BJ (cell line): ENCODE measurements around the gene KCNIP4. TPM values are rescaled to one million over a fixed set of nuclear protein-coding genes. Genes with fewer than 3 reads are reported as not detected.

Experiments used
- CTCF ChIA-PET: fragments of 350-600 bp; formaldehyde crosslinking; extraction: SDS; loops from one replicate; lab custom pipeline; 2021; ENCODE audit warnings: antibody characterized with exemption, inconsistent platforms; lab: Yijun Ruan, JAX
- POLR2A ChIA-PET: fragments of 300-600 bp; sonication (Branson Sonifier 250); formaldehyde crosslinking; extraction: SDS; loops from one replicate; lab custom pipeline; 2021; ENCODE audit warnings: antibody characterized with exemption; lab: Charles Lee
- DNase-seq: peaks from one replicate; pipeline ENCODE4 v3.0.0-alpha.2; 2011; ENCODE audit warnings: low read depth
- H3K27me3 ChIP-seq: 2 replicates; pipeline ENCODE4 v1.6.0; 2011; ENCODE audit warnings: low read length; ENCODE audit not compliant: control insufficient read depth, insufficient read depth
- H3K36me3 ChIP-seq: 2 replicates; pipeline ENCODE4 v1.5.1; 2011; ENCODE audit warnings: low read length; ENCODE audit not compliant: control insufficient read depth, insufficient read depth
- H3K4me3 ChIP-seq: 2 replicates; pipeline ENCODE4 v1.5.1; 2011; ENCODE audit warnings: low read depth, mild to moderate bottlenecking, control low read depth, low read length
- polyA plus RNA-seq: library from polyadenylated mRNA; depleted of rRNA; stranded (reverse); fragments of >200 nt; gene quantifications from 2 replicates; pipeline ENCODE4 v1.2.3, GENCODE V29; 2011
- TF ChIP-seq, protein P1 (sequence below): IDR thresholded peaks from 2 replicates; pipeline ENCODE4 v1.5.1; 2011; ENCODE audit warnings: low read depth, mild to moderate bottlenecking, control low read depth, inconsistent platforms, low read length, moderate library complexity; ENCODE audit not compliant: insufficient read depth

KCNIP4 gene
- polyA plus RNA-seq, 1 experiment = not detected

DNA sequence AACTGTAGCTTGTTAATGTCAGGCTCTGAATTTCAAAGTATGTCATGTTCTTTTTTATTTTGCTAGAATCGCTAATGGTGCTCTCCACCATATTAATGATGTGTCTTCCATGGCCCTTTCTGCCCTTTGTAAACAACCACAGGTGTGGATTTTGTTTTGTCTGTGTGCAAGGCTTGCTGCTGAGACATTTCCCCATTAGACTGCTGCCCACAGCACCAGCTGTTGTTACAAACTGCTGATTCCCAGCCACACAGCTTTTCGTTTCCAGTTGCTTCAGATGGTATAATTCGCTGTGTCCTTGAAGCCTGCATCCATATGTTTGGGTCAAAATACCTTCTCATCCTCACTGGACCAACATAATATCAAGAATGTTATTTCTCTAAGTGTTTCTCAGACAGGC is 32.8 kb downstream of the KCNIP4 start:
- POLR2A ChIA-PET = no interaction called here
- CTCF ChIA-PET = no interaction called here
- TF ChIP-seq, protein P1, sequence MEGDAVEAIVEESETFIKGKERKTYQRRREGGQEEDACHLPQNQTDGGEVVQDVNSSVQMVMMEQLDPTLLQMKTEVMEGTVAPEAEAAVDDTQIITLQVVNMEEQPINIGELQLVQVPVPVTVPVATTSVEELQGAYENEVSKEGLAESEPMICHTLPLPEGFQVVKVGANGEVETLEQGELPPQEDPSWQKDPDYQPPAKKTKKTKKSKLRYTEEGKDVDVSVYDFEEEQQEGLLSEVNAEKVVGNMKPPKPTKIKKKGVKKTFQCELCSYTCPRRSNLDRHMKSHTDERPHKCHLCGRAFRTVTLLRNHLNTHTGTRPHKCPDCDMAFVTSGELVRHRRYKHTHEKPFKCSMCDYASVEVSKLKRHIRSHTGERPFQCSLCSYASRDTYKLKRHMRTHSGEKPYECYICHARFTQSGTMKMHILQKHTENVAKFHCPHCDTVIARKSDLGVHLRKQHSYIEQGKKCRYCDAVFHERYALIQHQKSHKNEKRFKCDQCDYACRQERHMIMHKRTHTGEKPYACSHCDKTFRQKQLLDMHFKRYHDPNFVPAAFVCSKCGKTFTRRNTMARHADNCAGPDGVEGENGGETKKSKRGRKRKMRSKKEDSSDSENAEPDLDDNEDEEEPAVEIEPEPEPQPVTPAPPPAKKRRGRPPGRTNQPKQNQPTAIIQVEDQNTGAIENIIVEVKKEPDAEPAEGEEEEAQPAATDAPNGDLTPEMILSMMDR = no peak
- Histone ChIP-seq H3K36me3 (no peaks in the 10 kb centered on the region), H3K27me3 (peaks cover 4% of the 10 kb centered on the region; the same call in 1 of the 2 replicates), H3K4me3 (no peak overlapping the region)
- DNase-seq = no peak

DNA sequence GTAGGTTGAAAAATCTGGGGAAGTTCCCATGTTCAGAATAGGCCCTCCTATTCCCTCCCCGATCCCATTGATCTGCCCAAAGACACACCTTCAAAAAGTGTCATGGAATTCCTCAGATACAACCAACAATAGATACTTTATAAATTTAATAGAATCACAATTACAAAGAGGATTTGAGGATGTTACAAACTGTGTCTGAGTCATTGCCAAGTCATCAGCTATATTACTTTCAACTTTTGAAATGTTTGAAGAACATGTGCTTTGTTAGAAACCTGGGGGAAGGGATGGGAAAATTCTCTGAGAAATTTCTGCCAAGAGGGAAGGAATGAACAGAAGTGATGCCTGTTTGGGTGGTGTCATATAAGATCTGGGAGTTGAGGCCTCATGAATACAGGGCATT is 46.7 kb downstream of the KCNIP4 start:
- ChIA-PET CTCF (no interaction called here), POLR2A (no interaction called here)
- TF ChIP-seq, protein P1 = no peak
- H3K4me3 ChIP-seq = no peak overlapping the region
- H3K27me3 ChIP-seq = no peaks in the 10 kb centered on the region
- DNase-seq = no peak
- H3K36me3 ChIP-seq = no peaks in the 10 kb centered on the region

DNA sequence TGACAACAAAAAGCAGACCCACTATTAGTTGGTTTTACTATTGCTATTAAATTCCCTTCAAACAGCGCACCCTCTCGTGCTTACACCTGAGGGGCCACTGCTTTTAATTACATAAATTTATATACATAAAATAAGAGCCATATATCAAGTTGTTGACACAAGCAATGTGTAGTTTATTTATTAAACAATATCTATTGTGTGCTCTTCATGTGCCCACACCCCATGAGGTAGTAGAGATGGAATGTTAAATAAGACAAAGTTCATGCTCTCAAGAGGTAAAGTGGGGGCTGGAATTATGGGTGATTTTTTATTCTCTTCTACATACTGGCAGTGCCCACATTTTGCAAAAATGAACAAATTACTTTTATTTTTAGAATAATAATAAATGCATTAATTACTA is 47.3 kb downstream of the KCNIP4 start:
- CTCF ChIA-PET = no interaction called here

GRCh38 chr4:21900211-21900610 is 48.4 kb downstream of the KCNIP4 start:
- TF ChIP-seq, protein P1 = no peak
- POLR2A ChIA-PET = no interaction called here

More for the DNA sequence above, 47.3 kb downstream of the KCNIP4 start:
- Histone ChIP-seq H3K27me3 (no peaks in the 10 kb centered on the region), H3K4me3 (no peak overlapping the region), H3K36me3 (no peaks in the 10 kb centered on the region)
- no peak for DNase-seq
- POLR2A ChIA-PET = no interaction called here
- TF ChIP-seq, protein P1 = no peak

GRCh38 chr4:21898101-21898500 is 50.5 kb downstream of the KCNIP4 start:
- no peaks in the 10 kb centered on the region for H3K36me3 ChIP-seq
- POLR2A ChIA-PET = no interaction called here
- DNase-seq = no peak
- no peak overlapping the region for H3K4me3 ChIP-seq
- TF ChIP-seq, protein P1 = no peak
- CTCF ChIA-PET = no interaction called here
- no peaks in the 10 kb centered on the region for H3K27me3 ChIP-seq

More at GRCh38 chr4:21900211-21900610, 48.4 kb downstream of the KCNIP4 start:
- no peak for DNase-seq
- no peaks in the 10 kb centered on the region for H3K36me3 ChIP-seq
- no peaks in the 10 kb centered on the region for H3K27me3 ChIP-seq
- no peak overlapping the region for H3K4me3 ChIP-seq
- CTCF ChIA-PET = interaction anchor here (0.8 kb wide), 1 partner anchor 110 kb away, joined by 4 read pairs; no protein-coding TSS in a partner anchor
